ENCODE data around the gene SRI.

Gene SRI

DNA sequence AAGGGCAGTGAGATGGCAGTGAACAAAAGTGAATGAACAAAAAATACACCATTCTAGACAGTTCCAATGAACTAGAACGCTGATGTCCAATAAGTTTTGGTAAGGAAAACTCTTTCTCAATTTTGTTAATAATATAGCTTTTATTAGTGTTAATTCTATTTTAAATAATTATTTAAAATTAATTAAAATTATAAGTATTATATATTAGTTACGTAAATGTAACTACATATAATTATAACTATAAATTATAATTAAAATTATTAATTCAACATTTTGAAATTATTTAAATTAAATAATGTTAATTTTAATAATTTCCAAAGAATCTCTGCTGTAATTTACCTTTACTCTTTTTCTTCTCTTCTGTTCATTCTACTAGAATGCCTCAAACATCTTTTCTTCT is 5.4 kb downstream of the SRI start:
- TF ChIP-seq, protein P1, sequence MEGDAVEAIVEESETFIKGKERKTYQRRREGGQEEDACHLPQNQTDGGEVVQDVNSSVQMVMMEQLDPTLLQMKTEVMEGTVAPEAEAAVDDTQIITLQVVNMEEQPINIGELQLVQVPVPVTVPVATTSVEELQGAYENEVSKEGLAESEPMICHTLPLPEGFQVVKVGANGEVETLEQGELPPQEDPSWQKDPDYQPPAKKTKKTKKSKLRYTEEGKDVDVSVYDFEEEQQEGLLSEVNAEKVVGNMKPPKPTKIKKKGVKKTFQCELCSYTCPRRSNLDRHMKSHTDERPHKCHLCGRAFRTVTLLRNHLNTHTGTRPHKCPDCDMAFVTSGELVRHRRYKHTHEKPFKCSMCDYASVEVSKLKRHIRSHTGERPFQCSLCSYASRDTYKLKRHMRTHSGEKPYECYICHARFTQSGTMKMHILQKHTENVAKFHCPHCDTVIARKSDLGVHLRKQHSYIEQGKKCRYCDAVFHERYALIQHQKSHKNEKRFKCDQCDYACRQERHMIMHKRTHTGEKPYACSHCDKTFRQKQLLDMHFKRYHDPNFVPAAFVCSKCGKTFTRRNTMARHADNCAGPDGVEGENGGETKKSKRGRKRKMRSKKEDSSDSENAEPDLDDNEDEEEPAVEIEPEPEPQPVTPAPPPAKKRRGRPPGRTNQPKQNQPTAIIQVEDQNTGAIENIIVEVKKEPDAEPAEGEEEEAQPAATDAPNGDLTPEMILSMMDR (conservative IDR thresholded peaks at IDR 0.05) = no peak
- no peak for TF ChIP-seq ZFX (IDR thresholded peaks at IDR 0.05)

DNA sequence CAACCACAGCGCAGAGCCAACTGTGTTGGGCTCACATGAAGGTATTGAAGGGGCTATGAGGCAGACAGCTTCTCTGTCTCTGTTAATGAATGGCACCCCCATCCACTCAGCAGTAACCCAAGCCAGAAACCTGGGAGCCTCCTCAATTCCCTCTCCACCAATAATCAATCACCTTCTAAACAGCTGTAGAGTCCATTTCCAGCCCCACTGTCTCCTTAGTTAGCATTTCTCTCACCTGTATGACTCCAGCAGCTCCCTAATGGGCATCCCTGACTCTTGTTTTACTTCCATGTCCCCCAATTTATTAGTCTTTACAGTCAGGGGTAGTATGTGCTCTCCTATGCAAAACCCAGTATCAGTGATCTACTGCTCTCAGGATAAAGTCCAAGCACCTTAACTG is 6.9 kb downstream of the SRI start:
- H3K27ac ChIP-seq = no peak overlapping the region
- TF ChIP-seq ZFX (IDR thresholded peaks at IDR 0.05) = no peak
- TF ChIP-seq, protein P1 (conservative IDR thresholded peaks at IDR 0.05) = no peak

More for the DNA sequence above, 5.4 kb downstream of the SRI start:
- no peak overlapping the region for H3K27ac ChIP-seq

DNA sequence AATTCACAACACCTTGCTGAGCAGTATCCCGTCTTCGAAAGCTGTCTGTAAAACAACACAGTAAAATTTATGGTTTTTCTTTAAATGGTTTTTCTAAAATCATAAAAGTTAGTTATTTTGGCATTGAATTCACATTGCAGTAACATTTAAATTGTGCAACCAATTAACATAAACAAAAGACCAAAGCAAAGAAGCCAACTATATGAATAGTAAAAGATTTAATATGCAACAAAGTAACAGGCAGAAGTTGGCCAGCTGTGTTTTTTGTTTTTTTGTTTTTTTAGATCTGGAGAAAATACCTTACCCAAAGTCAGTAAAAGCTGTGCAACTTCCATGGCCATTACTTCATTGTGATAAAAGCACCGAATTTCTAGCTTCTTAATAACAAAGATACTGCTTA is 11.3 kb downstream of the SRI start:
- no peak overlapping the region for H3K27ac ChIP-seq
- TF ChIP-seq ZFX (IDR thresholded peaks at IDR 0.05) = no peak
- TF ChIP-seq, protein P1 (conservative IDR thresholded peaks at IDR 0.05) = no peak

DNA sequence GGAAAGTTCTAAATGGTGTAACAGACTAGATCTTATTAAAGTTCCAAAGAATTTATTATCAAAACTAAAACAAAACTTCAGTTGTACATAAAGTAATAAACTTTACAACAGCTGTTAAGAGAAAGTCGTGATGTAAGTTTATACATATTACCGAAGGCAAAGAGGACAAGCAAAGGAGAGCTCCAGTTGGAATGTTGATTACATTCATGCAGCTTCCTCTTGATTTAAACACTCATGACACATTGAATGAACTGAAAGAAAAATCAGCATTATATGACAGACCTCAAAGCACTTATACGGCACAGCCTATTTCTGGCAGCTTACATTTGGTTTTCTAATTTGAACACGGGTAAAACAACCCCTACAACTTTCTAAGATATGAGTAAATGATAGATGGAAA is 13.6 kb downstream of the SRI start:
- no peak overlapping the region for H3K27ac ChIP-seq
- TF ChIP-seq ZFX (IDR thresholded peaks at IDR 0.05) = no peak
- TF ChIP-seq, protein P1 (conservative IDR thresholded peaks at IDR 0.05) = no peak

DNA sequence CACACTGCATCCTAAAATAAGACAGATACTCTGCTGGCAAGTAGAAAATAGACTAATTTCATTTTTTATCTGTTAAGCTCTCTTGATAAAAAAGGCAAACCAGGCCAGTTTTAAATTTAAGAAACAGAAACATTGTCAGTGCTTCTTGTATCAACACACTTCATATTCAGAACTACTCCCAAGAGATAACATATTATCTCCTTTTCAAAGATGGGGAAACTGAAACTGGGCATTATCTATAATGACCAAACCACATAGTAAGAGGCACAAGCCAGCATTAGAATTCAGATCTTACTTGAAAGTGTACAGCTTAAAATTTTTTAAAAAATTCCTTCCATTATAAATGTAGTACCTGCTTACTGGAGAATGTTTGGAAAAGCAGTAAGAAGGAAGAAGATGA is 14.7 kb downstream of the SRI start:
- TF ChIP-seq ZFX (IDR thresholded peaks at IDR 0.05) = no peak
- TF ChIP-seq, protein P1 (conservative IDR thresholded peaks at IDR 0.05) = no peak
- no peak overlapping the region for H3K27ac ChIP-seq

DNA sequence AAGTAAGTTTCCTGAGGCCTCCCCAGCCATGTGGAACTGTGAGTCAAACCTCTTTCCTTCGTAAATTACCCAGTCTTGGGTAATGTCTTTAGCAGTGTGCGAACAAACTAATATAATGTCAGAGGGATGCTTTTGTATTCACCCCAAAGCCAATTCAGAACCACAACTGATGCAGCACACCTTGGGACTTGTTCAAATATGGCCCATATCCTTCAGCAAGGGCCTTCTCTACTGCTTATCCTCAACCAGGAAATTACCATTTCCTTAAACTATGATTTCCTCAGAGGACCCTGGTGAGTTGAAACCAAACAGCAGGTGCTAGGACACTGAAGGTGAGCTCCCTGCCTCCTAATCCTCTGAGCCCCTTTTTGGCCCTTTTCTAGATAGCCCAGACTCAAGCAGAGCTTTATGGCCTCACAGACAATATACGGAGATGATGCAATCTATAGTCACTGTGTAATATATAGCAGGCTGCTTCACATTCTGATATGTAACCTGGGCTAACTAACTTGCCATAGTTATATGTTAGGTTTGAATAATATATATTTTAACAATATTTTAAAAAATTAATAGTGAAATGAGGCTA is 15.2 kb downstream of the SRI start:
- no peak overlapping the region for H3K27ac ChIP-seq
- TF ChIP-seq, protein P1 (conservative IDR thresholded peaks at IDR 0.05) = no peak
- TF ChIP-seq ZFX (IDR thresholded peaks at IDR 0.05) = no peak

DNA sequence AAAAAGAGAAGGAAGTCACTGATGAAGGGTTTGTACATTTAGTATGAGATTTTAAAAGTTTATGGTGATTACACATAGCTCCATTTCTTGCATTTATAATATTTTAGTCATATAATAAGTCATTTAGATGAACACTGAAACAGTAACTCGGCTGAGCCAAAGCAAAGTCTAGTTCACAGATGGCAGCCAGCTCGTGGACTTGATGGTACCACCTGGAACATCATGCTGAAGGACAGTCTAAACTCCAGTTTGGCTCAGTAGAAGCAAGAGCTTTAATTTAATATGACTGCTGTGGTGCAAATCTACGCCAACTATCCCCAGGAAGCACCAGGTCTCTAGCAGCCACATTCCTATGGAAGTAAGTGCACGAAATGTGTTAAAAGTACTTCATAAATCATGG is 16.4 kb downstream of the SRI start:
- no peak overlapping the region for H3K27ac ChIP-seq
- TF ChIP-seq, protein P1 (conservative IDR thresholded peaks at IDR 0.05) = no peak
- TF ChIP-seq ZFX (IDR thresholded peaks at IDR 0.05) = no peak
